ENCODE results near the gene FAT1.

FAT1 gene

DNA sequence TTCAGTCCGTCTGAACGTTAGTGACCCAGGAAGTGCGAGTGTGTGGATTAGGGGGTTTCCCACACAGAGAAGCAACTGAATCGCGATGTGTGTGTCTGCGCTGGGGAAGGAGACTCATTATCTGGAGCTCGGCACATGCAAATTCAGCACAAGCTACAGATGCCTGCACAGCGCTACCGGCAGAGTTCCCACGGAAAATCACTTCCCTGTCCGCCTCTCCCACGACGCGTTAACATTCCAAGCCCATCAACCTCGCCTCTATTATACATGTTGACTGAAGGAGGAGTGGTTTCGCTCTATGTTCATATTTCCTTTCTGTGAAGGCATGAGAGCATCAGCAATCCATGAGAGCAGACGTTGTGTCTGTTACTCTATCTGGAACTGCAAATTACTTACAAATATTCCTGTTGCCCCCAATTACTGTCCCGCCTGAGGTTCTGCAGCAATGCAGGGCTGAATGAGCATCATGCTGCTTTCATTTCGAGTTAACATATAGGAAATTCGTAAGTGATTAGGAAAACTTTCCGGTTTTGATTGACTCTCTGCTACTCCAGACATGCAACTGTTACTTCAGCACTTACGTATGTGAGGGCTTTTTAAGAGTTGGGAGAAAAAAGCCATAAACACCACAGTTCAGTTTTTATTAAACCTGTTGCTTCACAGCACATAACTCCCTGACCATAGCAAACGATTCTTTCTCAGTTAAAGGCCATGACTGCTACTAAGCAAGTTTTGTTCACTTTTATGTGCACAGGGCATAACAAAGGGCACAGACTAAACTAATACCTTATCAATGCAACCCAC is 153.3 kb downstream of the FAT1 start:
- DNase-seq (ENCODE audit: low read depth in 2 of 2), result no peak

DNA sequence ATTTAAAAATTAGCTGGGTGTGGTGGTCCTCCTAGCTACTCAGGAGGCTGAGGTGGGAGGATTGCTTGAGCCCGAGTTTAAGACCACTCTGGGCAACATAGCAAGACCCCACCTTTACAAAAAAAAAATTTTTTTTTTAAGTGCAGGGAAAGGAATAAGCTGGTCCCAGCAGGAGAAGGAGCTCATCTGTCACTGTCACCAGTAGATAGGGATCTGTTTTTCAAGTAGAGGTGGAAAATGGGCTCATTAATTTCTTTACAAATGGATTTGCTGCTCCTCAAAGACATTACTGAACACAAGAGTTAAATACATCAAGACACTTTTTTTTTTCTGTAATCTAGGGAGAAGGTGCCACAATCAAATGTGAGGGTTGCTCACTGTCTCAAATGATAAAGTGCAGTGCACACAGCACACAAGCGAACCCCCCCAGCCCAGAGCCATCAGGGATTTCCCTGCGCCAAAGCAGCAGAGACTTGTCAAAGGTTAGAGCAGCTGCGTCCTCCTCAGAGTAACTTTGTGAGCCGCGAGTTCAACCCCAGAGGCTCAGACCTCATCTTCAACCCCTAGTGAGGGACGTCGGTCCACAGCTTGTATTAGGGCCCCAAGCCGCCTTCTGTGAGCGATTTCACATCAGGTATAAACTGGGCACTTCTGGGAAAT is 154.0 kb downstream of the FAT1 start:
- DNase-seq (ENCODE audit: low read depth in 2 of 2), result no peak

DNA sequence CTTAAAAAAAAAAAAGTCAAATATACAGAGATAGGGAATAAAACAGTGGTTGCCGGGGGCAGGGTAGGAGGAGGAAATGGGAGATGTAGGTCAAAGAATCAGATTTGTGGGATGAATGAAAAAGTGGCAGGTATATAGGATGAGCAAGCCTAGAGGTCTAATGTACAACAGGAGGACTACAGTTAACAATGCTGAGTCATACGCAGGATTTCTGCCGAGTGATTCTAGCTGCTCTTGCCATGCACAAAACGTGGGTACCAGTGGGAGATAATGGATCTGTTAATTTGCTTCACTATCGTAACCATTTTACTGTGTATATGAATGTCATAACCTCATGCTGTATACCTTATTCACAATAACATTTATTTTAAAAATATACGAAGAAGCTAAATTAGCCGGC is 157.6 kb downstream of the FAT1 start:
- DNase-seq (ENCODE audit: low read depth in 2 of 2), result no peak

GRCh38 chr4:186563761-186564160 is 159.9 kb downstream of the FAT1 start:
- no peak for DNase-seq (ENCODE audit: low read depth in 2 of 2)

- DNase-seq (ENCODE audit: low read depth in 2 of 2), result no peak
These were observed 161.9 kb downstream of the FAT1 start for GRCh38 chr4:186561748-186562147.

GRCh38 chr4:186560647-186561046 is 163.0 kb downstream of the FAT1 start:
- DNase-seq (ENCODE audit: low read depth in 2 of 2), result no peak

GRCh38 chr4:186557486-186557885 is 166.2 kb downstream of the FAT1 start:
- no peak for DNase-seq (ENCODE audit: low read depth in 2 of 2)

DNA sequence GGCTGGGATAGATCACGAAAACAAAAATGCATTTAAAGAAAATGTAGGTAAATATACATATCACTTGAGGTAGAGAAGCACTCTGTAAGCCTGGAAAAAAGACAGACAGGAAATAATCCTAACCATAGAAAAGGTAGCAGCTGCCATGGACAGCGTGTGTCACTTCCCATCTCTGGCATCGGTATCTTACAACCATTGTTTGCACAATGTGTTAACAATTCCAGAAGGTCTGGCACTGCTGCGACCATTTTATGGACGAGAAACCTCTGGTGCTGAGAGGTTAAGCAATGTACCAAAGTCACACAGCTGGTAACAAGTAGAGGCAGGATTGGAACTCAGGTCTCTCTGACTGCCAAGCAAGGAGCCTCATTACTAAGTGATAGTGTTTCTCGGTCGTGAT is 166.6 kb downstream of the FAT1 start:
- no peak for DNase-seq (ENCODE audit: low read depth in 2 of 2)

DNA sequence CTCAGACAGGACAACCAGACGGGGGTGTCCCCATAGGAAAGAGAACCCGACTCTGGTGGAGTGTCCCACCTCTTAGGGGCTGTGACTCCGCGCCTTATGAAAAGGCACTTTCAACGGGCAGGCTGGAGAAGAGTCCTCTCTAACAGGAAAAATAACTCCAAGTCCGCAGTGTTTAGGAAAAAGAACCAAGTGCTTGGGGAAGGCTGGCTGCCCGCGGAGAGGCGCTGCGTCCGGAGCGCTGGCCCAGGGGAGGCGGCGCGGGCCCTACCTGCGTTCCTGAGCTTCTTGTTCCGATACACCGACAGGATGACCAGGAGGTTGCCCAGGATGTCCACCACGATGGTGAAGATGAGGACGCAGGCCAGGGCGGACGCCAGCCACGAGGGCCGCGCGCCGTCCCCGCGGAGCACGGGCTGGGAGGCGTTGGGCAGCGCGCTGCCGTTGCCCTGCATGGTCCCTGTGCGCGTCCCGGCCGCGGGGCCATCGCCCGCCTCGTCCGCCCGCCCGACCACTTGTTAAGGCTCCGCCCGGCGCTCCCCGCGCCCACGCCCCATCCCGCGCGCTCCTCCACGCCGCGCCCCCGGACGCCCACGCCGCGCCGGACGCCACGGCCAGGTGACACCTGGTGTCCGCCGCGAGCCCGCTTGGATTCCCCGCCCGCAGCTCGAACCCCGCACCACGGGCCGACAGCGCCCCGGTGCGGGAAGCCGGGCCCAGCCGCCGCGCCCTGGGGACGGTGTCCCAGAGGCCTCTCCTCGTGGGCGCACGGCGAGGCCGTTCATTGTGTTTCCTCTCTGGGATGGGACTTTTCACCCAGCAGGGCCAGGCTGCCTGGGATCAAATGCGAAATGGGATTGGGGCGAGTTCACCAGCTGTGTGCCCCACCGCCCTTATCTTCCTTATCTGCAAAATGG is 168.5 kb downstream of the FAT1 start, which contains the start of gene MTNR1A:
MTNR1A (minus strand) TSS at position 654 of the 914 bp plus-strand sequence; CDS start at position 452, 202 bp downstream.
- no peak for DNase-seq (ENCODE audit: low read depth in 2 of 2)

GRCh38 chr4:186554539-186554913 is 169.1 kb downstream of the FAT1 start:
- no peak for DNase-seq (ENCODE audit: low read depth in 2 of 2)

- DNase-seq (ENCODE audit: low read depth in 2 of 2), result no peak
These were observed 169.9 kb downstream of the FAT1 start for GRCh38 chr4:186553717-186554116.

GRCh38 chr4:186551849-186552248 is 171.8 kb downstream of the FAT1 start:
- DNase-seq (ENCODE audit: low read depth in 2 of 2), result no peak

GRCh38 chr4:186545436-186545835 is 178.2 kb downstream of the FAT1 start:
- no peak for DNase-seq (ENCODE audit: low read depth in 2 of 2)

DNA sequence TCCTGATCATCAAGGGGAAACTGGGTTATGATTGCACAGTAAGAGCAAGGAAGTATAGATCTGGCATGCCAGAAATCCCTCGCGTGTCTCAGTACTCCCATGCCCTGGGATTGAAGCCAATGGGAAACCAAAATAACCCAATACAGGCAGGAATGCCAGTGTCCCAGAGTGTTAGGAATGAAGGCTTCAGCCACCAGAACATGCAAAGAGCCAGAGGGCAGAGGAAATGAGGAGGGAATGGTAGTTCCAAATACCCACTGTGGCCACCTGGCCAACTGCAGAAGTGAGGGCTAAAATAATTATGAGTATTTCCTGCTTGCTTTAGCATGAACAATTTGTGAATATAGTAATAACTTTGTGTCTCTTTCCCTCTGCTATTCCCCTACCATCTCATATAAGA is 180.4 kb downstream of the FAT1 start:
- DNase-seq (ENCODE audit: low read depth in 2 of 2), result no peak

GRCh38 chr4:186541801-186542200 is 181.9 kb downstream of the FAT1 start:
- DNase-seq (ENCODE audit: low read depth in 2 of 2), result no peak

GRCh38 chr4:186537843-186538521 is 185.7 kb downstream of the FAT1 start:
- DNase-seq (ENCODE audit: low read depth in 2 of 2), result no peak
